ENCODE measurements around the gene TRIM31. TPM values are rescaled to one million over a fixed set of nuclear protein-coding genes. Genes with fewer than 3 reads are reported as not detected.
A peak's percentile ranks its signal among the peaks of the same experiment; 100 is the strongest.

TRIM31 gene
- total RNA-seq, 4 donors from 2014 or later = not detected

GRCh38 chr6:30101444-30102413 is 11.2 kb downstream of the TRIM31 start:
- no peaks in the 10 kb centered on the region for H3K36me3 ChIP-seq
- DNase-seq (ENCODE audit: low spot score in 2 of 2) = peak; percentile 74 to 76
- H3K27me3 ChIP-seq = peaks cover 0 to 63% of the 10 kb centered on the region in 2 donors
- H3K4me1 ChIP-seq = peaks cover 0 to 37% (median 22%) of the 10 kb centered on the region in 4 donors
- 3 to 4% methylated on average over 28 to 33 of the region's 51 CpGs for WGBS, 2 donors
- peak overlapping the region; percentile 22 to 49 (median 38) for H3K4me3 ChIP-seq
- TF ChIP-seq CTCF (IDR thresholded peaks at IDR 0.05) (peak in 2 of 5 experiments; percentile 17 to 23), POLR2A (IDR thresholded peaks at IDR 0.05) (peak; percentile 46 to 58), EP300 (IDR thresholded peaks at IDR 0.05) (peak in 1 of 2 donors; percentile 40)
- H3K9me3 ChIP-seq = no peaks in the 10 kb centered on the region
- H3K27ac ChIP-seq = peak overlapping the region; percentile 39 to 84 (median 68)

- WGBS, 2 donors = 3 to 4% methylated on average over 44 of the region's 47 CpGs
These were observed 12.1 kb downstream of the TRIM31 start for GRCh38 chr6:30100585-30101443.

GRCh38 chr6:30100154-30100553 is 12.7 kb downstream of the TRIM31 start:
- no peak for TF ChIP-seq EP300 (IDR thresholded peaks at IDR 0.05)
- no peak for TF ChIP-seq CTCF (IDR thresholded peaks at IDR 0.05)
- no peak for TF ChIP-seq POLR2A (IDR thresholded peaks at IDR 0.05)
- Histone ChIP-seq H3K4me1 (peaks cover 0 to 37% (median 22%) of the 10 kb centered on the region in 4 donors), H3K27ac (no peak overlapping the region), H3K4me3 (no peak overlapping the region), H3K27me3 (peaks cover 0 to 60% of the 10 kb centered on the region in 2 donors), H3K9me3 (no peaks in the 10 kb centered on the region), H3K36me3 (no peaks in the 10 kb centered on the region)
- WGBS, 2 donors = 16 to 31% methylated on average over 8 of the region's 8 CpGs
- DNase-seq (ENCODE audit: low spot score in 2 of 2) = no peak

More at GRCh38 chr6:30100585-30101443, 12.1 kb downstream of the TRIM31 start:
- H3K27ac ChIP-seq = peak overlapping the region in 1 of 4 donors; percentile 27
- peaks cover 0 to 37% (median 22%) of the 10 kb centered on the region in 4 donors for H3K4me1 ChIP-seq
- DNase-seq (ENCODE audit: low spot score in 2 of 2) = no peak
- H3K36me3 ChIP-seq = no peaks in the 10 kb centered on the region
- peaks cover 0 to 59% of the 10 kb centered on the region in 2 donors for H3K27me3 ChIP-seq
- peak overlapping the region; percentile 22 to 49 (median 38) for H3K4me3 ChIP-seq
- H3K9me3 ChIP-seq = no peaks in the 10 kb centered on the region
- no peak for TF ChIP-seq POLR2A (IDR thresholded peaks at IDR 0.05)
- TF ChIP-seq CTCF (IDR thresholded peaks at IDR 0.05) = no peak
- no peak for TF ChIP-seq EP300 (IDR thresholded peaks at IDR 0.05)

GRCh38 chr6:30097902-30098768 is 14.8 kb downstream of the TRIM31 start:
- no peak for DNase-seq (ENCODE audit: low spot score in 2 of 2)
- WGBS, 2 donors = 69 to 71% methylated on average over 4 of the region's 4 CpGs
- no peaks in the 10 kb centered on the region for H3K9me3 ChIP-seq
- H3K27ac ChIP-seq = no peak overlapping the region
- H3K36me3 ChIP-seq = no peaks in the 10 kb centered on the region
- no peak for TF ChIP-seq EP300 (IDR thresholded peaks at IDR 0.05)
- TF ChIP-seq POLR2A (IDR thresholded peaks at IDR 0.05) = no peak
- no peak for TF ChIP-seq CTCF (IDR thresholded peaks at IDR 0.05)
- peaks cover 0 to 32% (median 20%) of the 10 kb centered on the region in 4 donors for H3K4me1 ChIP-seq
- peaks cover 0 to 72% of the 10 kb centered on the region in 2 donors for H3K27me3 ChIP-seq
- no peak overlapping the region for H3K4me3 ChIP-seq

Data from tibial nerve (tissue), 4 donors.